Measurements from ENCODE around the gene KIF16B.

DNA sequence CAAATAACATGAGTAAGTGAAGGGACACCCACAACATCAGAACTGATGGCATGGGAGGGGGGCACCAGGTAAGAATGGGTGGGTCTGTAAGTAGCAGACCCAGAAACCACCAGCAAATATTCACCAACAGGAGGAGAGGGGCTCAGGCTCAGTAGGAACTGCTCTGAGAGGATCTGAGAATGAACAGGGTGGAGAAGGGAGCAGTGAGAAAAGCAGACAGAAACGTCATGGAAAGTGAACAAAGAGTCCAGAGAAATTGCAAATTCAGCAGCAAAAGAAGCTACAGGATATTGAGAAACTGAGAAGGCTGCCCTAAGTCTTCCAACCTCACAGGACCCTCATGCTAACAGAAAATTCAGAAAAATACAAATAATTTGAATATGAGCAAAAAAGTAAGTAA lies 121.3 kb downstream of the KIF16B start:
- TF ChIP-seq, protein P1, sequence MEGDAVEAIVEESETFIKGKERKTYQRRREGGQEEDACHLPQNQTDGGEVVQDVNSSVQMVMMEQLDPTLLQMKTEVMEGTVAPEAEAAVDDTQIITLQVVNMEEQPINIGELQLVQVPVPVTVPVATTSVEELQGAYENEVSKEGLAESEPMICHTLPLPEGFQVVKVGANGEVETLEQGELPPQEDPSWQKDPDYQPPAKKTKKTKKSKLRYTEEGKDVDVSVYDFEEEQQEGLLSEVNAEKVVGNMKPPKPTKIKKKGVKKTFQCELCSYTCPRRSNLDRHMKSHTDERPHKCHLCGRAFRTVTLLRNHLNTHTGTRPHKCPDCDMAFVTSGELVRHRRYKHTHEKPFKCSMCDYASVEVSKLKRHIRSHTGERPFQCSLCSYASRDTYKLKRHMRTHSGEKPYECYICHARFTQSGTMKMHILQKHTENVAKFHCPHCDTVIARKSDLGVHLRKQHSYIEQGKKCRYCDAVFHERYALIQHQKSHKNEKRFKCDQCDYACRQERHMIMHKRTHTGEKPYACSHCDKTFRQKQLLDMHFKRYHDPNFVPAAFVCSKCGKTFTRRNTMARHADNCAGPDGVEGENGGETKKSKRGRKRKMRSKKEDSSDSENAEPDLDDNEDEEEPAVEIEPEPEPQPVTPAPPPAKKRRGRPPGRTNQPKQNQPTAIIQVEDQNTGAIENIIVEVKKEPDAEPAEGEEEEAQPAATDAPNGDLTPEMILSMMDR (IDR thresholded peaks at IDR 0.05): no peak
- no peak for TF ChIP-seq POLR2A (IDR thresholded peaks at IDR 0.05)
